Germinal center (tissue), 1 donor: Measurements from ENCODE around the gene SHISAL2A.
"Not testable (repeated sequence)": the region's sequence is repeated elsewhere in the genome, so short reads cannot be mapped to it uniquely, and the experiment has no call there.

ENCODE experiments used
- DNase-seq: peaks from one replicate; pipeline ENCODE4 v3.0.0; 2012; ENCODE audit warnings: mixed read lengths, low spot score

The SHISAL2A gene

GRCh38 chr1:52684545-52684944 lies 51.6 kb downstream of the SHISAL2A start:
- DNase-seq: no peak

GRCh38 chr1:52686261-52686751 lies 53.3 kb downstream of the SHISAL2A start:
- DNase-seq: peak; percentile 79

GRCh38 chr1:52686830-52687229 lies 53.9 kb downstream of the SHISAL2A start:
- DNase-seq: no peak

- DNase-seq: no peak
Measured at GRCh38 chr1:52691821-52692220, 58.9 kb downstream of the SHISAL2A start.

- no peak for DNase-seq
Measured at GRCh38 chr1:52692697-52693096, 59.7 kb downstream of the SHISAL2A start.

- not testable (repeated sequence) for DNase-seq
Measured at GRCh38 chr1:52693351-52693750, 60.4 kb downstream of the SHISAL2A start.

GRCh38 chr1:52693843-52694242 lies 60.9 kb downstream of the SHISAL2A start:
- no peak for DNase-seq

- no peak for DNase-seq
Measured at GRCh38 chr1:52695627-52696026, 62.7 kb downstream of the SHISAL2A start.

- peak; percentile 72 for DNase-seq
Measured at GRCh38 chr1:52697795-52698674, 65.1 kb downstream of the SHISAL2A start, which contains the start of gene COA7. Gene COA7, minus strand, starts transcription at chr1:52698347. Its CDS starts 21 bp downstream, at chr1:52698326.

- peak; percentile 90 for DNase-seq
Measured at GRCh38 chr1:52702886-52703787, 70.2 kb downstream of the SHISAL2A start.

- no peak for DNase-seq
Measured at GRCh38 chr1:52706136-52706670, 73.2 kb downstream of the SHISAL2A start.
